ENCODE results near the gene DGKB.

DGKB gene

DNA sequence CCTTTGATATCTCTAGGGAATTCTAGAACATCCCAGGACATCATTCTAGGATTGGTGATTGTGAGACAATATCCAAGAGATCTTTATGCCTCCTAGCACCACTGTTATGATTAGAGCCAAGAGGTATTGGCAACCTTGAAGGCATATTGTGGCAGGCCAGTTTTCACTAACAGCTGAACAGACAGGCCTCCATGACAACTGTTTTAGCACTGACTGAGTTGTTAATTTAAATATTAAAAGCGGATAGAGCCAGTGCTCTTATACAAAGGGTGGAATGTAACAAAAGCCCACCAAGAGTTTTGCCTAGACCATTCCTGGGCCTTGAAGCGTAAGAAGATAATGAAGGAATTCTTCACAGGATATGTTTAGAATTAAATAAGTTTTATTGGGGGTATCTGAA, 131.9 kb downstream of the DGKB start:
- H3K27me3 Mint-ChIP-seq (ENCODE audit: low read depth), result no peaks in the 10 kb centered on the region
- peaks cover 6% of the 10 kb centered on the region for H3K9me3 Mint-ChIP-seq
- no peak overlapping the region for H3K27ac Mint-ChIP-seq
- H3K4me3 Mint-ChIP-seq, result no peak overlapping the region
- no peaks in the 10 kb centered on the region for H3K4me1 Mint-ChIP-seq (ENCODE audit: low read depth)
- H3K36me3 Mint-ChIP-seq (ENCODE audit: low read depth), result no peaks in the 10 kb centered on the region

DNA sequence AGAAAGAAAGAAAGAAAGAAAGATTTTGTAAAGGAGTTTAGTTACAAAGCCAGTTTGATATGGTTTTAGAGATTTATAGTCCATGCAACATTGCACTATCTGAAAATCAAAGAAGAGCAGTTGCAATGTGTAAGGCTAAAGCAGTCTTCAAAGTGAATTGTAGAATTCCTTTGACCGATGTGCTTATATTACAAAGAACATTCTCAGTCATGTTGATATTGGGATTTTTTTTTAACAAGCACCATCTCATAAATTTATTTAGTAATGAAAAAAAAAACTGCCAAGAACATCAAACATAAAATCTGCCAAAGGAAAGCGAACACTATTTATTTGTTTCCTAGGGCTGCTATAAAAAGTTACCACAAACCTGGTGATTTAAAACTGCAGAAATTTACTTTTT, 133.3 kb downstream of the DGKB start:
- H3K36me3 Mint-ChIP-seq (ENCODE audit: low read depth), result no peaks in the 10 kb centered on the region
- H3K27me3 Mint-ChIP-seq (ENCODE audit: low read depth), result no peaks in the 10 kb centered on the region
- H3K9me3 Mint-ChIP-seq, result no peaks in the 10 kb centered on the region
- no peak overlapping the region for H3K4me3 Mint-ChIP-seq
- no peak overlapping the region for H3K27ac Mint-ChIP-seq
- no peaks in the 10 kb centered on the region for H3K4me1 Mint-ChIP-seq (ENCODE audit: low read depth)

DNA sequence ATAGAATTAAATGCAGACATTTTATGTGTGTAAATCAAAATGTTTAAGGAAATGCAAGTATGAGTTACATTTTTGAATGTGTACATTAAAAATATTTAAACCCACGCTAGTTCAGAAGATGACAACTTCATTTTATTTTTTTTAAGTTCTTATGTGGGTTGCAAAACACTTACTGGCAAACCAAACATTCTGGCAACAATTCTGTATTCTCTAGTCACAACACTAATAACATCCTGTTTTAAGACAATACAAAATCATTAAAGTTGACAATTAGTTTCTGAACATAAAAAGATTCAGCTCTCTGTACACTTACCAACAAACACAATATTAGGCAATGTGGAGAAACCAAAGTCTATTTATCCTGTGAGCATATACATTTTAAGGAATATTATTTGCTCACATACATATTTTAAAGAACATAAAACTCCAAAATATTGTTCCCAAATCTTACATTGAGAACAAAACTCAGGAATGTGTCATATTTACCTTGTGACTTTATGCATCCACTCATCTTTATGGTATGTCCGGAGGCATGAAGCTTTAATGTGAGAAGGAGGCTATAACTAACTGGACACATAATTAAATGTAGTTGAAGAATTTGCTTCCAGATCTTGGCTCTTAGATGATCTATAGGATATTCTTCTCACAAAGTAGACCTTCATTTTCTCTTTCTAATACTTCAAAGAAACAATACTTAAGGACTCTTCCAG, 134.7 kb downstream of the DGKB start:
- Mint-ChIP-seq H3K27me3 (ENCODE audit: low read depth) (no peaks in the 10 kb centered on the region), H3K4me3 (no peak overlapping the region)

DNA sequence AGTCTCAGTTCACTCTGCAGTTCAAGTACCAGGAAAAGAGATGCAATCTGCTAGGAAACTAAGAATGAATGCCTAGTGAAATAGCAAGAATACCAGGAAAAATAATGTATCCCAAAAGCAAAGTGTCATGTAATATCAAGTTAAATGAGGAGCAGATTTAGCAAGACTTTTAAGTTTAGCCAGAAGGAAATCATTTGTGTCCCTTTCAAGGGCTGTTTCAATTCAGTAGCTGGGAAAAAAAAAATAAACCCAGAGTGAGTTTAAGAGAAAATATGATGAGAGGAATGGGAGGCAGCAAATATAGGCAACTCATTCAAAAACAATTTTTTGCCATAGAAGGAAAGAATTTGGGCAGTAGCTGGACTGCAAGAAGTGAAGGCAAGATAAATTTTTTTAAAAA, 135.8 kb downstream of the DGKB start:
- Mint-ChIP-seq H3K27ac (no peak overlapping the region), H3K4me1 (ENCODE audit: low read depth) (no peaks in the 10 kb centered on the region), H3K36me3 (ENCODE audit: low read depth) (no peaks in the 10 kb centered on the region), H3K4me3 (no peak overlapping the region), H3K9me3 (peaks cover 3% of the 10 kb centered on the region), H3K27me3 (ENCODE audit: low read depth) (no peaks in the 10 kb centered on the region)

More for the DNA sequence above, 134.7 kb downstream of the DGKB start:
- H3K4me1 Mint-ChIP-seq (ENCODE audit: low read depth), result no peaks in the 10 kb centered on the region
- no peak overlapping the region for H3K27ac Mint-ChIP-seq
- no peaks in the 10 kb centered on the region for H3K9me3 Mint-ChIP-seq
- H3K36me3 Mint-ChIP-seq (ENCODE audit: low read depth), result no peaks in the 10 kb centered on the region

DNA sequence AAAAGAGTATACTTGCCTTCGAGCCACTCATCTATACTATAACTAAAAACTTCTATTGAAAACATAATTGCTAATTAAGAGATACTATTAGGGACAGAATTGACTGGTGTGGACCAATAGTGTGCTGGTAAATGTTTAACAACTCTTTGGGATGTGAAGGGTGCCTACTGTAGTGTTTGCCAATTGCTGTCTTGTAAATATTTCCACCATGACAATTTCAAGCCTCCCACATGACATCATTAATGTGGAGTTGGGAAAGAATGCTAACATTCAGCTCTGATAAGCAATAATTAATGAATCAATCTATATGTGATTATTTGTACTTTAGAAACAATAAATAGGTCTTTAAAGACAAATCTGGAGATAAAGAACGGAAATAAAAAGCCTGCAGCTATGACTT, 136.8 kb downstream of the DGKB start:
- H3K36me3 Mint-ChIP-seq (ENCODE audit: low read depth), result no peaks in the 10 kb centered on the region
- peaks cover 10% of the 10 kb centered on the region for H3K9me3 Mint-ChIP-seq
- no peak overlapping the region for H3K27ac Mint-ChIP-seq
- no peak overlapping the region for H3K4me3 Mint-ChIP-seq
- no peaks in the 10 kb centered on the region for H3K27me3 Mint-ChIP-seq (ENCODE audit: low read depth)
- no peaks in the 10 kb centered on the region for H3K4me1 Mint-ChIP-seq (ENCODE audit: low read depth)

DNA sequence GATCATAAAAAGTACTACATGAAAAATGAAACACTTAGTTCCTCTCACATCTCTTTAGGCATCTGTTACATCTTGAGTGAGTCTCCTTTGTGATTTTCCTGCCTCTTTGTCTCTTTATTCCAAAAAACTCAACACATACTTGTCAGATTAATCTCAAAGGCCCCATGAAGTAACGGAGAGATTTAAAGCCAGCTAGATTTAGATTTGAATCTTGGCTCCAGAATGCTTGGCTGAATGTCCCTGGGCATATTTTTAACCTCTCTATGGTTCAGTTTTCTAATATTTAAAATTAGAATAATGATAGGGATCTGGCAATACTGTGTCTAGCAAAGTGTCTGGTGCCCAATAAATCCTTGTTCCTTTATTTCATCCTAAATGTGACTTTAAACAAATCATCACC, 140.0 kb downstream of the DGKB start:
- Mint-ChIP-seq H3K4me3 (no peak overlapping the region), H3K27ac (no peak overlapping the region), H3K36me3 (ENCODE audit: low read depth) (no peaks in the 10 kb centered on the region)

DNA sequence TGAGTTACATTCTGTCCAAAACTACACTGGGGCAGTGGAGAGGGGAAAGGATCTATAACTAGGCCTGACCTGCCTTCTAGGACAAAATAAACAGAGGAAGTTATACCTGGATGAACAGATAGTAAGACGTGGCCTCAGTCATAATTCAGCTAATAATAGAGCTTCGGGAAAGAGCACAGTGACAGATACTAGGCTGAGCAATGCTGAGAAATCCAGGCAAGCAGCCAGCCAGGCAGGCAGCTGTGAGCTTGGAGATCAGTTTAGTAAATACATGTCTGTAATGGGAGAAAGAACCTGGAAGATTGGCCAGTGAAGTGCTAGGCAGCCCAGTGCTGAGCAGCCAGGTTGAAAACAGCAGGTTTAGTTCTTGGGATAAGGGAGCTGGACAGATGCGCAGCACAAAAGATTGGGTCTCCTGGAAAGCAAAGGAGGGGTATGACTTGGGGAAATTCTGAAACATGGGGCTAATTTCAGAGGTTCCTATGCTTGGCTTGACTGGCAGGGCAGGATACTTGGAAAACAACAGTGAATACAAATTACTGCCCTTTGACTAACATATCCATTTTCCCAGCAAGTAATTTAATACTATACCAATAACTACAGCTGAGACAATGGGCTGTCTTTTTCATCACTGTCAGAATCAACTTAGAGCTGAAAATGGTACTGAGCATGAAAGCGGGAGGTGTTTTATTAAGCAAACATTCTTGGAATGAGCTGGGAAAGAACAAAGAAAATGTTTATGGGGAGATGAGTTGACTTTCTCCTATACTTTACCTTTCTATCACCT, 140.8 kb downstream of the DGKB start:
- no peak overlapping the region for H3K4me3 Mint-ChIP-seq
- no peaks in the 10 kb centered on the region for H3K4me1 Mint-ChIP-seq (ENCODE audit: low read depth)
- no peak overlapping the region for H3K27ac Mint-ChIP-seq
- H3K27me3 Mint-ChIP-seq (ENCODE audit: low read depth), result no peaks in the 10 kb centered on the region
- peaks cover 10% of the 10 kb centered on the region for H3K9me3 Mint-ChIP-seq
- H3K36me3 Mint-ChIP-seq (ENCODE audit: low read depth), result no peaks in the 10 kb centered on the region

More for the DNA sequence above, 140.0 kb downstream of the DGKB start:
- Mint-ChIP-seq H3K9me3 (peaks cover 10% of the 10 kb centered on the region), H3K4me1 (ENCODE audit: low read depth) (no peaks in the 10 kb centered on the region), H3K27me3 (ENCODE audit: low read depth) (no peaks in the 10 kb centered on the region)

DNA sequence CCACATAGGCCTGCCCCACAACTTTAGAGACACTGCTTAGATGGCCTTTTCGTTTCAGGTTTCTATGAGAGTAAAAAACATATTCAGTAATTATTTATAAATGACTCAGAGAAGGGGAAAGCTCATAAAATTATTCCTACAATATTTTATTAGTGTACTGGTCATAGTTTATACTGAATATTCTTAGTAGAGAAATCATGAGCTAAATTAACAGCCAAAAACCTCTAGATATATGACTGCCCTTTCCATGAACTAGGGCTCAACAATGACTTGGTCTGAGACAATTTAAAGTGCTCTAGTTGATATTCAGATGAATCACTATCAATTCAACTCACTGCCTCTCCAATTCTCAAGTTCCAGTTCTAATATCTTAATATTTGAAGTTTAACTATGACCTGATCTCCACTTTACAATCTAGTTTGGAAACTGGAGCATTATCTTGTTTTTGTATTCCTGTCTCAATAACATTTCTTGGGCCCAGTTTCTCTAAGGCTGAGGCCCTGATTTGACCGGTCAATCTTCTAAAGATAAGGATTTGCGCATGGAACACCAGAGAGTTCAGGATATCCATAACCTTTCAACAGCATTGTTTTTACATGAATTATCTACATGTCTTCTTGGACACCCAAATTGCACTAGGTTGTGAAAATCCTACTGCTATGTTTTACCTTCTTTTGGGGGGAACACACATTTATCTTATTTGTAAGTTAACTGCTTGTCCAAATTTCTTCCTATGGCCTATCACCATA, 141.6 kb downstream of the DGKB start:
- Mint-ChIP-seq H3K36me3 (ENCODE audit: low read depth) (no peaks in the 10 kb centered on the region), H3K4me1 (ENCODE audit: low read depth) (no peaks in the 10 kb centered on the region)

DNA sequence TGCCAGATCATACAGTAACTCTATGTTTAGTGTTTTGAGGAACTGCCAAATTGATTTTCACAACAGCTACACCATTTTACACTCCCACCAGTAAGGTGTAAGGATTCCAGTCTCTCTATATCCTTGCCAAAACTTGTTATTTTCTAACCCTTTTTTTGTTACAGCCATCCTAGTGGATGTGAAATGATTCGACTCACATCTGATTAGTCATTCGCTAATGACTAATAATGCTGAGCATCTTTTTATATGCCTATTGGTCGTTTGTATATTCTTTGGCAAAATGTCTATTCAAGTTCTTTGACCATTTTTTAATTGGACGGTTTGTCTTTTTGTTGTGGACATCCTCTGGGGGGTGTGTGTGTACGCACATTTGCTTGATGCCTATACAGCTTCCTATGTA, 142.8 kb downstream of the DGKB start:
- Mint-ChIP-seq H3K27me3 (ENCODE audit: low read depth) (no peaks in the 10 kb centered on the region), H3K4me1 (ENCODE audit: low read depth) (no peaks in the 10 kb centered on the region), H3K4me3 (no peak overlapping the region), H3K27ac (no peak overlapping the region), H3K36me3 (ENCODE audit: low read depth) (no peaks in the 10 kb centered on the region), H3K9me3 (peaks cover 10% of the 10 kb centered on the region)

More for the DNA sequence above, 141.6 kb downstream of the DGKB start:
- Mint-ChIP-seq H3K9me3 (peaks cover 10% of the 10 kb centered on the region), H3K27me3 (ENCODE audit: low read depth) (no peaks in the 10 kb centered on the region), H3K4me3 (no peak overlapping the region), H3K27ac (no peak overlapping the region)

DNA sequence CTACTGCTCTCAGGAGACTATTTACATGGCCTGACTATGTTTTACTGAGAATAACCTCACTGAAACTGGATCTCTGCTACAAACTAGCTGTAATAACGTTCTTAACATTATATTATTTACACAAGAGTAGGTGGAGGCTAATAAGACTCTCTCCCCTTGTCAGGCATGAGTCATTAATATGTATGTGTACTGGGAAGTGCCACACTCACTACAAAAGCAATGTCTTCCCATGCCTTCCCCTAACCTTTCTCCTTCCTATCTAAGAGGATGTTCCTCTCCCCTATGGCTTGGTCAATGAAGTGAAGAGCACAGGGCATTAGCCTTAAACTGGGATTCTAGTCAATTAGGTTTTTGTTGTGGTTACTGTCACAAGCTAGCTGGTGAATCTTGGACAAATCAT, 147.9 kb downstream of the DGKB start:
- H3K27me3 Mint-ChIP-seq (ENCODE audit: low read depth), result no peaks in the 10 kb centered on the region
- H3K4me1 Mint-ChIP-seq (ENCODE audit: low read depth), result no peaks in the 10 kb centered on the region
- no peaks in the 10 kb centered on the region for H3K36me3 Mint-ChIP-seq (ENCODE audit: low read depth)
- no peak overlapping the region for H3K27ac Mint-ChIP-seq
- no peak overlapping the region for H3K4me3 Mint-ChIP-seq
- no peaks in the 10 kb centered on the region for H3K9me3 Mint-ChIP-seq

DNA sequence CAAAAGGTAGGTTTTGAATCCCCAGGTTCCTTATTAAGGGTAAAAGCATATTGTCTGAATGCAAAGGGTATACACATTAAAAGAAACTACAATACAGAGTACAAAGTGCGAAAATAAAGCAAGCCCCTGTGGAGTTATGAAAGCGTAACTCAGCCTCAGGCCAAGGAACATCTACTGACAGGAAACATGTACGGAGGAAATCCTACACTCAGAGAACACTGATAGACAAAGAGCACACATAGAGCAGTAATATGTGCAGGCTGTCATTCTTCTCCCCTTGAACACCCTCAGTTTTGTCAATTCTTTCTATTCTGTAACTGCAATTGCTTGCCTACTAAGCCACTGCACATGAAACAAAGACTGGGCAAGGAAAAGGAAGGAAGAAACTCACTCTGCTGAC, 150.2 kb downstream of the DGKB start:
- Mint-ChIP-seq H3K27ac (no peak overlapping the region), H3K4me1 (ENCODE audit: low read depth) (no peaks in the 10 kb centered on the region), H3K9me3 (no peaks in the 10 kb centered on the region), H3K4me3 (no peak overlapping the region), H3K36me3 (ENCODE audit: low read depth) (no peaks in the 10 kb centered on the region), H3K27me3 (ENCODE audit: low read depth) (no peaks in the 10 kb centered on the region)

DNA sequence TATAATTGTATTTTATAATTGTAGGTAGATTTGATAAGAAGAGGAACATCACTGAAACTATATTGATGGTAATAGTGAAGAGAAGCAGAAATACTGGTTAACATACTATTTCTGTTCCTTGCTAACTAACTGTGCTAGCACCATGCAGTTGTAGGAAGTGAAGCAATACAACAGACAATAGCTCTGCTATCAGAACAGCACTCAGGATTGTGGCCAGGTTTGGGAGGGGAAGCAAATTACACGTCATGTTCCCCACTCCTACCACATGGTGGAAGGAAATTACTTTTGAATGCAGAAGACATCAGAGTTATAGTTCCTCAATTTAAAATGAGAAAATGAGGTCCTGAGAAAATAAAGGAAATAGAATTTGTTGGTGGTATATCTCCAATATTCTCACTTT, 151.1 kb downstream of the DGKB start:
- Mint-ChIP-seq H3K9me3 (no peaks in the 10 kb centered on the region), H3K36me3 (ENCODE audit: low read depth) (no peaks in the 10 kb centered on the region), H3K27ac (no peak overlapping the region), H3K4me3 (no peak overlapping the region), H3K4me1 (ENCODE audit: low read depth) (no peaks in the 10 kb centered on the region), H3K27me3 (ENCODE audit: low read depth) (no peaks in the 10 kb centered on the region)

DNA sequence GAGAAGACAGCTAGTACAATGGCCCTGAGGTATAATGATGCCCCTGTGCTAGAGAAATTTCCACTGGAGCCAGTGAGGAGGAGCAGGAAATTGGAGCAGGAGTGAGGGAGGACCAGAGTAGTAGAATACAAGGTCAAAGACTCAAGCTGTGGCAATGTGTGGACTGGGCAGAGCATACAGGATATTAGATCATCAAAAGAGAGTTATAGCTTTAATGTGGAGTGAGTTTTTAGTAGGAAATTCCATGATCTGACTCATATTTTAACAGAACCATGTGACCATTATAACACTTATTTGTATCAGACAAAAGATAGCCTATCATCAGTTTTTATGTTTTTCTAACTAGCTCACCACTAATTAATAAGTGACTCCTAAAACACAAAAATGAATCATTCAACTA, 154.1 kb downstream of the DGKB start:
- Mint-ChIP-seq H3K9me3 (peaks cover 6% of the 10 kb centered on the region), H3K4me3 (no peak overlapping the region), H3K27me3 (ENCODE audit: low read depth) (no peaks in the 10 kb centered on the region), H3K36me3 (ENCODE audit: low read depth) (no peaks in the 10 kb centered on the region), H3K27ac (no peak overlapping the region), H3K4me1 (ENCODE audit: low read depth) (no peaks in the 10 kb centered on the region)

DNA sequence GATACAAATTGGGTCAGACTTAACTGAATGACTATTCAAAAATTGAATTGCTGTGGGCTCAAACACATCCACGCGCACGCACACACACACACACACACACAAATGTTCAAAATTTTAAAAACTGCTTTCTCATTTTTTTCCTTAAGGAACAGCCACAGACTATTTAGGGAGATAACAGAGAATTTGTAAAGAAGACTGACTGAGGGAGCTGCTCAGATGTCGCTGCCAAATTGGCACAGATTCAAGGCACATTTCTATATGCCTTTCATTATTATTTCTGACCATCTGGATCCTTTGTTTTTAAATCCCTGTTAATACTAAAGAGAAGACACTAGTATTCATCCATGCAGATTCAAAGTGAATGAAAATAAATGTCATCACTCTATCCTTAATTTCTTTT, 154.8 kb downstream of the DGKB start:
- H3K4me3 Mint-ChIP-seq, result no peak overlapping the region
- peaks cover 9% of the 10 kb centered on the region for H3K9me3 Mint-ChIP-seq
- H3K27ac Mint-ChIP-seq, result no peak overlapping the region
- no peaks in the 10 kb centered on the region for H3K4me1 Mint-ChIP-seq (ENCODE audit: low read depth)
- H3K27me3 Mint-ChIP-seq (ENCODE audit: low read depth), result no peaks in the 10 kb centered on the region
- no peaks in the 10 kb centered on the region for H3K36me3 Mint-ChIP-seq (ENCODE audit: low read depth)

DNA sequence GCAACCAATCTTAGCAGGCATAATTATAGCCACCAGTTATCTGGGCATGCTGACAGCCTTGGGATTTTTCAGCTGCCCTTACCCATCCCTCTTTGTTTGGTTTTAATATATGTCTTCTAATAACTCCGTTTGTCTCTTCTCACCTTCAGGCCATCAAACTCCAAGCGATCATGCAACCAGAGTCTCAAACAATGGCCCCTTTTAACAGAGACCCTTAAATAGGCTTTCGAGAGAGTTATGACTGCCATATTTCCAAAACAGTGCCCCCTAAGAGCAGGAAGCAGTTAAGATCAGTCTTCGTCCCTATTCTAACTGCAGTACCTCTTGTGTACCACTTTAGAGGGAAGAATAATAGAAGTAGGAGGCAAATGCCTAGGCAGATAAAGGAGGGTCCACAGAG, 157.5 kb downstream of the DGKB start:
- Mint-ChIP-seq H3K9me3 (peaks cover 15% of the 10 kb centered on the region), H3K27ac (no peak overlapping the region), H3K4me3 (no peak overlapping the region), H3K36me3 (ENCODE audit: low read depth) (no peaks in the 10 kb centered on the region), H3K27me3 (ENCODE audit: low read depth) (no peaks in the 10 kb centered on the region), H3K4me1 (ENCODE audit: low read depth) (no peaks in the 10 kb centered on the region)

All from T-helper 1 cell treated with Interleukin-12 subunit alpha and Interleukin-12 subunit beta and Interleukin-4 antibody, amounts not matched to agents 30 μg/mL and 1 μg/mL, for 36 hours (primary cell).